ENCODE results near the gene FAM90A26.
"Not testable (repeated sequence)": the region's sequence is repeated elsewhere in the genome, so short reads cannot be mapped to it uniquely, and the experiment has no call there.

Gene FAM90A26

GRCh38 chr4:9160046-9160445 lies 10.2 kb upstream of the FAM90A26 start:
- not testable (repeated sequence) for DNase-seq

DNA sequence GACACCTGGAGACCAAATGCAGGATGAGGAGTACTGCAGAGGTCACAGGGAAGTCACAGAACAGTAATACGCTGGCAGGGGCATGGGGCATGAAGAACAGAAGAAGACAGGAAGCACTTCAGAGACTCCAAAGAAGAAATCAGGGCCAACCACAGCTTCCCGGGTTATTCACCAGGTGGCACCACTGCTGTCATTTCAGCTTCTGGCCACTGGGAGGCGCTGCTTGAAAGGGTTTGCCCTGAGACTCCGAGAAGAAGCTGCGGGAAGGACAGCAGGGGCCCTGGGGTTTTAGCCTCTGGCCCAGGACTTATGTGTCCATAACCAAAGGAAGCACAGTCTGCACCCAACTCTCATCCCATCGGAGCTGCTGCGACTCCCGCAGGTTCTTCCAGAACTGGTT lies 4.2 kb upstream of the FAM90A26 start:
- not testable (repeated sequence) for DNase-seq

DNA sequence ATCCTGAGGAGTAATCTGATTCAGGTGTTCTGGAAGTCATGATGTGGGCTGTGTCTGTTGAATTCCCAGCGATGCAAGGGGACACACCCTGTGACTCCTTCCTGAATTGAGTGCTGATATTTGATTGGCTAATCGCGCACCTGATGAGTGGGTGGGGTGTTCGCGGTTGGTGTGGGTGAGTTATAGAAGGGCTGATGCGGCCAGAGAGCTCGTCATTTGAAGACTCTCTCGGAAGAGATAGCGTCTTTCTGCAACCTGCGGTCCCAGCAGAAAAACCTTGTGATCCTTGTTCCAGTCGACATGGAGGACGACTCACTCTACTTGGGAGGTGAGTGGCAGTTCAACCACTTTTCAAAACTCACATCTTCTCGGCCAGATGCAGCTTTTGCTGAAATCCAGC lies 40.1 kb downstream of the FAM90A26 start, which contains the start of gene USP17L10:
TSS of gene USP17L10 (plus strand) at position 301 of the 400 bp plus-strand sequence. CDS start at position 301, 0 bp downstream.
- not testable (repeated sequence) for DNase-seq

GRCh38 chr4:9214701-9215100 lies 44.5 kb downstream of the FAM90A26 start:
- not testable (repeated sequence) for DNase-seq

DNA sequence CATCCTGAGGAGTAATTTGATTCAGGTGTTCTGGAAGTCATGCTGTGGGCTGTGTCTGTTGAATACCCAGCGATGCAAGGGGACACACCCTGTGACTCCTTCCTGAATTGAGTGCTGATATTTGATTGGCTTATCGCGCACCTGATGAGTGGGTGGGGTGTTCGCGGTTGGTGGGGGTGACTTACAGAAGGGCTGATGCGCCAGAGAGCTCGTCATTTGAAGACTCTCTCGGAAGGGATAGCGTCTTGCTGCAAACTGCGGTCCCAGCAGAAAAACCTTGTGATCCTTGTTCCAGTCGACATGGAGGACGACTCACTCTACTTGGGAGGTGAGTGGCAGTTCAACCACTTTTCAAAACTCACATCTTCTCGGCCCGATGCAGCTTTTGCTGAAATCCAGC lies 44.9 kb downstream of the FAM90A26 start, which contains the start of gene USP17L11:
TSS of gene USP17L11 (plus strand) at position 301 of the 400 bp plus-strand sequence. CDS start at position 301, 0 bp downstream.
- DNase-seq = not testable (repeated sequence)

GRCh38 chr4:9219852-9220251 lies 49.6 kb downstream of the FAM90A26 start, which contains the start of gene USP17L12:
Gene USP17L12 (plus strand): TSS chr4:9220152. CDS start chr4:9220152, 0 bp downstream.
- DNase-seq = not testable (repeated sequence)

- DNase-seq = not testable (repeated sequence)
Measured at GRCh38 chr4:9224596-9224995, 54.4 kb downstream of the FAM90A26 start, which contains the start of gene USP17L13. Gene USP17L13 (plus strand): TSS chr4:9224896. CDS start chr4:9224896, 0 bp downstream.

All from activated CD4-positive, alpha-beta T cell treated with anti-CD3 and anti-CD28 coated beads for 4 hours (primary cell).